PC-3 (cell line): ENCODE measurements around the gene IL17RA. TPM values are rescaled to one million over a fixed set of nuclear protein-coding genes. Genes with fewer than 3 reads are reported as not detected.

ENCODE experiments used
- ATAC-seq: fragments of 200-7000 bp; cut with Tn5 transposase; 2 replicates; pipeline ENCODE4 v1.9.1; 2020; ENCODE audit warnings: mild to moderate bottlenecking, moderate library complexity
- BruUV-seq: library from RNA; stranded (reverse); fragments of 400-500 nt; replicated peaks from 2 replicates; lab custom pipeline; 2021; lab: Mats Ljungman, UMichigan
- CTCF ChIA-PET: fragments of 300-600 bp; sonication (Branson Sonifier 250); formaldehyde crosslinking; loops from one replicate; lab custom pipeline; 2022; ENCODE audit warnings: antibody characterized with exemption; lab: Charles Lee
- POLR2A ChIA-PET: fragments of 300-600 bp; sonication (Branson Sonifier 250); formaldehyde crosslinking; loops from one replicate; lab custom pipeline; 2022; ENCODE audit warnings: antibody characterized with exemption; ENCODE audit not compliant: unreplicated experiment; lab: Charles Lee
- DNase-seq: peaks from one replicate; pipeline ENCODE4 v3.0.0-alpha.2; 2015
- H2AFZ ChIP-seq: fragments of 300-600 bp; sonication (generic); 2 replicates; pipeline ENCODE4 v1.6.0; 2016; ENCODE audit warnings: antibody characterized with exemption, low read length
- H3F3A ChIP-seq: fragments of 300-600 bp; sonication (generic); one replicate; pipeline ENCODE4 v1.6.0; 2017; ENCODE audit warnings: antibody characterized with exemption, low read length, control low read depth, mild to moderate bottlenecking; ENCODE audit not compliant: unreplicated experiment
- H3K27ac ChIP-seq: fragments of 300-600 bp; sonication (generic); 2 replicates; pipeline ENCODE4 v1.5.1; 2016; ENCODE audit warnings: mild to moderate bottlenecking, low read length
- H3K27me3 ChIP-seq: fragments of 300-600 bp; sonication (generic); 2 replicates; pipeline ENCODE4 v1.6.1; 2016; ENCODE audit warnings: low read length, mixed read lengths
- H3K36me3 ChIP-seq: fragments of 300-600 bp; sonication (generic); 2 replicates; pipeline ENCODE4 v1.6.1; 2016; ENCODE audit warnings: low read depth, mixed run types, low read length, mixed read lengths
- H3K4me1 ChIP-seq: fragments of 300-600 bp; sonication (generic); 2 replicates; pipeline ENCODE4 v1.5.1; 2016; ENCODE audit warnings: low read length; ENCODE audit not compliant: insufficient read depth
- H3K4me2 ChIP-seq: fragments of 300-600 bp; sonication (generic); 2 replicates; pipeline ENCODE4 v1.6.0; 2016; ENCODE audit warnings: low read length
- H3K4me3 ChIP-seq: fragments of 300-600 bp; sonication (generic); 2 replicates; pipeline ENCODE4 v1.5.1; 2016; ENCODE audit warnings: mild to moderate bottlenecking, low read length, mixed read lengths
- H3K79me2 ChIP-seq: fragments of 300-600 bp; sonication (generic); 2 replicates; pipeline ENCODE4 v1.6.1; 2017; ENCODE audit warnings: low read length, mixed read lengths
- H3K9ac ChIP-seq: fragments of 300-600 bp; sonication (generic); 2 replicates; pipeline ENCODE4 v1.6.0; 2016; ENCODE audit warnings: mild to moderate bottlenecking, low read length
- H3K9me2 ChIP-seq: fragments of 300-600 bp; sonication (generic); replicated peaks from 2 replicates; pipeline ENCODE4 v1.6.1; 2016; ENCODE audit warnings: mixed run types, low read length, mixed read lengths
- H3K9me3 ChIP-seq: fragments of 300-600 bp; sonication (generic); 2 replicates; pipeline ENCODE4 v1.6.1; 2016; ENCODE audit warnings: low read length, mixed read lengths
- H4K20me1 ChIP-seq: fragments of 300-600 bp; sonication (generic); 2 replicates; pipeline ENCODE4 v1.6.1; 2016; ENCODE audit warnings: low read length, mixed read lengths
- CTCF ChIP-seq: fragments of 300-600 bp; sonication (generic); conservative IDR thresholded peaks from 2 replicates; pipeline ENCODE4 v1.5.1; 2017; ENCODE audit warnings: antibody characterized with exemption, low read depth, mild to moderate bottlenecking, low read length
- EZH2 ChIP-seq: fragments of 300-600 bp; sonication (generic); IDR thresholded peaks from one replicate; pipeline ENCODE4 v1.6.1; 2017; ENCODE audit warnings: antibody characterized with exemption, mild to moderate bottlenecking, low read length; ENCODE audit not compliant: unreplicated experiment
- EZH2phosphoT487 ChIP-seq: fragments of 300-600 bp; sonication (generic); IDR thresholded peaks from 2 replicates; pipeline ENCODE4 v1.6.1; 2018; ENCODE audit warnings: mild to moderate bottlenecking, antibody characterized with exemption, low read length, borderline replicate concordance
- intact Hi-C: fragments of 100-400 bp; cut with micrococcal nuclease; formaldehyde crosslinking; loops from 2 replicates; pipeline ENCODE4 v1.9.0; 2023
- total RNA-seq: library from RNA; depleted of rRNA; stranded (reverse); fragments of >200 nt; gene quantifications from 2 replicates; pipeline ENCODE4 v1.2.3, GENCODE V29; 2014

The IL17RA gene
- total RNA-seq, 1 experiment from 2014 or later: 5.9 TPM

DNA sequence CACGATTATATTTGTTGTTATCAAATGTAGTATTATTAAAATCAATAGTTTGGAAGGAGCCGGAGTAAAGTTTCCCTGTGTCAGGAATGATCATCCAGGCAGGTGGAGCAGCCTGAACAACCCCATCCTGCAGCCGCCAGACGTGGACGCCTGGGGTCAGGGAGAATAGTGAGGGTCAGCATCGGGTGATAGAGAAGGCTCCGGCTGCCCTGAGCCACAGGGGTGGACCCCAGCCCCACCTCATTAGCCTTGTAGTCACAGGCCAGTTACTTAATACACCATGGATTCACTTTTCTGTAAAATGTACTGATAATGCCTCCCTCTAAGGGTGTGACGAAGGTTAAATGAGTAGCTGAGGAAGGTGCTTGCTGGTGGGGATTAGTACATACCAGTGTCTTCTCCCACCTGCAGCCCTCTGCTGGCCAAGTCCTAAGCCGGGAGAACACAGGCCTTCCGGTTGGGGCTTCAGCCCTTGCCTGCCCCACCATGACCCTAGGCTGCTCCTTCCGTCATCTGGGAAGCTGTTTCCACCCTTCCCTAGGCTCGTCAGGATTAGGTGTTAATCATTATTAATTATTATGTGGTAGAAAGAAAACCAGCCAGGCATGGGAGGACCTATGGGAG is 21.5 kb downstream of the IL17RA start:
- CTCF ChIA-PET: no interaction called here
- no peak for ATAC-seq

DNA sequence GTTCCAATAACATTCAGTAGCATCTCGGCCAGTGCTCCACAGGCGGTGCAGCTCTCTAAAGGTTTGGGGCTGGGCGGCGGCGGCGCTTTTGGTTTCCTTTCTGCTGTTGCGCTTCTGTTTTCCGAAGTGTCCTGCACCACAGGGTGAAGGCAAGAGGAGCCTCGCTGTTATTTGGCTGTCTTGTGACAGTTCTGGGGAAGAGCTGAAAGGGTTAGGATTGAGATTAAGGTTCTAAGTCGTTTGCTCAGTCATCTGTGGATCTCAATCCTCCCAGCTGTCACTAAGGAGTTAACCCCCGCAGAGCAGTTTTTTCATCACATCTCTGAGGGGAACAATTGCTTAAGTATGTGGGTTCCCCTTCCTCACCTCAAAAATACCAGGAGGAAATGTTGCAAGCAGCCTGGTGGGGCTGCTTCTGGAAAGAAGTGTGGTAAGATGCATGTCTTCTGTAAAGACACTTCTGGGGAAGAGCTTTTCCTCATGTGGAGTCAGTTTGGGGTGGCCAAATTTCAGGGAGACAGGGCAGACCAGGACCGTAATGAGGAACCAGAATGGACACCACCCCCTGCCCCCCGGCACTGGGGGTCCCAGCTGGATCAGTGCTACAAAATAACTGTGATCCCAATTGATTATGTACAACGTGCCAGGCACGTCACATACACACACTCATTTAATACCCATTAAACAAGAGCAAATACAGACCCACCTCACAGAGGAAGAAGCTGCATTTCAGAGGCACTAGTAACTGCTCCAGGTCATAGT is 22.2 kb downstream of the IL17RA start:
- Histone ChIP-seq H3K4me3 (no peak overlapping the region), H3K9me2 (no peaks in the 10 kb centered on the region), H3K27ac (no peak overlapping the region), H3K36me3 (no peaks in the 10 kb centered on the region), H3K4me1 (0 out of 2 replicates have a peak, but pooled peaks cover under 1% of the 10 kb centered on the region), H3K79me2 (no peaks in the 10 kb centered on the region), H3K27me3 (no peaks in the 10 kb centered on the region), H4K20me1 (no peaks in the 10 kb centered on the region), H3K9ac (no peak overlapping the region), H3F3A (no peaks in the 10 kb centered on the region), H3K9me3 (no peaks in the 10 kb centered on the region), H2AFZ (no peak overlapping the region), H3K4me2 (no peak overlapping the region)
- ChIA-PET CTCF (no interaction called here), POLR2A (no interaction called here)
- no peak for TF ChIP-seq CTCF
- TF ChIP-seq EZH2phosphoT487: no peak
- TF ChIP-seq EZH2: no peak
- BruUV-seq: no TSS peak
- ATAC-seq: no peak
- intact Hi-C loops: no loop called here
- no peak for DNase-seq

More for the DNA sequence above, 21.5 kb downstream of the IL17RA start:
- no TSS peak for BruUV-seq
- Histone ChIP-seq H3F3A (no peaks in the 10 kb centered on the region), H3K9me3 (no peaks in the 10 kb centered on the region), H3K9me2 (no peaks in the 10 kb centered on the region), H3K79me2 (no peaks in the 10 kb centered on the region), H3K4me2 (no peak overlapping the region), H3K36me3 (no peaks in the 10 kb centered on the region), H3K9ac (no peak overlapping the region), H3K27me3 (no peaks in the 10 kb centered on the region), H3K4me1 (no peaks in the 10 kb centered on the region), H4K20me1 (no peaks in the 10 kb centered on the region), H3K4me3 (no peak overlapping the region), H2AFZ (no peak overlapping the region), H3K27ac (no peak overlapping the region)
- POLR2A ChIA-PET: no interaction called here
- DNase-seq: no peak
- TF ChIP-seq CTCF (no peak), EZH2 (no peak), EZH2phosphoT487 (no peak)
- intact Hi-C loops: no loop called here

DNA sequence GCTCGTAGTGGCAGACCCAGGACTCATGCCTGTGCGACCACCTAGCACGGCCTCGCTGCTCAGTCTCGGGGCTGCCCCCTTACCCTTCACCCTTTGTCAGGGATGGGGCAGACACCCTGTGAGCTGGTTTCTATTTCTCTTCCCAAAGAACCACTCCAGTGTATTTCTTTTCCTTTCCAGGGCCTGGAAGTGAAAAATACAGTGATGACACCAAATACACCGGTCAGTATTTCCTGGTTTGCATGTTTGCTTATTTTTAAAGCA is 22.7 kb downstream of the IL17RA start:
- no peaks in the 10 kb centered on the region for H3K9me2 ChIP-seq
- no peak overlapping the region for H3K4me2 ChIP-seq
- H3K79me2 ChIP-seq: no peaks in the 10 kb centered on the region
- ChIA-PET POLR2A (no interaction called here), CTCF (no interaction called here)
- H3K9me3 ChIP-seq: no peaks in the 10 kb centered on the region
- TF ChIP-seq EZH2 (no peak), CTCF (no peak), EZH2phosphoT487 (no peak)
- BruUV-seq: no TSS peak
- no peak overlapping the region for H3K4me3 ChIP-seq
- no peaks in the 10 kb centered on the region for H3K36me3 ChIP-seq
- ATAC-seq (no peak), DNase-seq (no peak)
- H3K4me1 ChIP-seq: peaks cover 6% of the 10 kb centered on the region; the same call in 1 of the 2 replicates
- H3K27me3 ChIP-seq: no peaks in the 10 kb centered on the region
- no peaks in the 10 kb centered on the region for H4K20me1 ChIP-seq
- no peak overlapping the region for H3K9ac ChIP-seq
- H3F3A ChIP-seq: no peaks in the 10 kb centered on the region
- H2AFZ ChIP-seq: no peak overlapping the region
- intact Hi-C loops: no loop called here
- H3K27ac ChIP-seq: no peak overlapping the region
